Measurements from ENCODE around the gene PTK7.

PTK7 gene

GRCh38 chr6:43163899-43164298 is 87.8 kb downstream of the PTK7 start:
- no peak for TF ChIP-seq POLR2AphosphoS5 (IDR thresholded peaks at IDR 0.05; ENCODE audit: low read depth, low read length)
- TF ChIP-seq TAF1 (IDR thresholded peaks at IDR 0.05; ENCODE audit: borderline replicate concordance, insufficient read depth, low read length) = no peak
- TF ChIP-seq SIN3A (IDR thresholded peaks at IDR 0.05; ENCODE audit: borderline replicate concordance, insufficient read depth, low read length) = no peak
- no peak for TF ChIP-seq REST (IDR thresholded peaks at IDR 0.05; ENCODE audit: insufficient read depth in 1 of 2, low read depth in 2 of 2, low read length in 2 of 2)
- TF ChIP-seq FOXP2 (optimal IDR thresholded peaks at IDR 0.05; ENCODE audit: borderline replicate concordance, extremely low read depth, extremely low read length, insufficient read depth) = no peak

- TF ChIP-seq REST (IDR thresholded peaks at IDR 0.05; ENCODE audit: insufficient read depth in 1 of 2, low read depth in 2 of 2, low read length in 2 of 2) (no peak), POLR2AphosphoS5 (IDR thresholded peaks at IDR 0.05; ENCODE audit: low read depth, low read length) (no peak), FOXP2 (optimal IDR thresholded peaks at IDR 0.05; ENCODE audit: borderline replicate concordance, extremely low read depth, extremely low read length, insufficient read depth) (no peak), TAF1 (IDR thresholded peaks at IDR 0.05; ENCODE audit: borderline replicate concordance, insufficient read depth, low read length) (no peak), SIN3A (IDR thresholded peaks at IDR 0.05; ENCODE audit: borderline replicate concordance, insufficient read depth, low read length) (no peak)
Measured at GRCh38 chr6:43170417-43170930, 94.4 kb downstream of the PTK7 start.

GRCh38 chr6:43170931-43171706 is 95.0 kb downstream of the PTK7 start, which contains the start of gene SRF:
Gene SRF, plus strand, starts transcription at chr6:43171269. Its CDS starts 388 bp downstream, at chr6:43171657.
- TF ChIP-seq SIN3A (IDR thresholded peaks at IDR 0.05; ENCODE audit: borderline replicate concordance, insufficient read depth, low read length) (peak; percentile 63; the same call in 1 of the 2 replicates), REST (IDR thresholded peaks at IDR 0.05; ENCODE audit: insufficient read depth in 1 of 2, low read depth in 2 of 2, low read length in 2 of 2) (no peak), POLR2AphosphoS5 (IDR thresholded peaks at IDR 0.05; ENCODE audit: low read depth, low read length) (peak; percentile 70; the same call in 1 of the 2 replicates), TAF1 (IDR thresholded peaks at IDR 0.05; ENCODE audit: borderline replicate concordance, insufficient read depth, low read length) (peak; percentile 40; the same call in 1 of the 2 replicates)

DNA sequence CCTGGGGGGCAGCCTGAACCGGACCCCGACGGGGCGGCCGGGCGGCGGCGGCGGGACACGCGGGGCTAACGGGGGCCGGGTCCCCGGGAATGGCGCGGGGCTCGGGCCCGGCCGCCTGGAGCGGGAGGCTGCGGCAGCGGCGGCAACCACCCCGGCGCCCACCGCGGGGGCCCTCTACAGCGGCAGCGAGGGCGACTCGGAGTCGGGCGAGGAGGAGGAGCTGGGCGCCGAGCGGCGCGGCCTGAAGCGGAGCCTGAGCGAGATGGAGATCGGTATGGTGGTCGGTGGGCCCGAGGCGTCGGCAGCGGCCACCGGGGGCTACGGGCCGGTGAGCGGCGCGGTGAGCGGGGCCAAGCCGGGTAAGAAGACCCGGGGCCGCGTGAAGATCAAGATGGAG is 95.6 kb downstream of the PTK7 start:
- TF ChIP-seq REST (IDR thresholded peaks at IDR 0.05; ENCODE audit: insufficient read depth in 1 of 2, low read depth in 2 of 2, low read length in 2 of 2) = no peak

All from PFSK-1 (cell line).